GM18508 (cell line): ENCODE data around the gene MRPL24.
"Not testable (repeated sequence)": the region's sequence is repeated elsewhere in the genome, so short reads cannot be mapped to it uniquely, and the experiment has no call there.

Experiments used
- ATAC-seq: cut with Tn5 transposase; IDR thresholded peaks from one replicate; pipeline ENCODE4 v1.9.1; 2021; ENCODE audit warnings: moderate number of reproducible peaks; ENCODE audit not compliant: insufficient read depth, unreplicated experiment

Gene MRPL24

DNA sequence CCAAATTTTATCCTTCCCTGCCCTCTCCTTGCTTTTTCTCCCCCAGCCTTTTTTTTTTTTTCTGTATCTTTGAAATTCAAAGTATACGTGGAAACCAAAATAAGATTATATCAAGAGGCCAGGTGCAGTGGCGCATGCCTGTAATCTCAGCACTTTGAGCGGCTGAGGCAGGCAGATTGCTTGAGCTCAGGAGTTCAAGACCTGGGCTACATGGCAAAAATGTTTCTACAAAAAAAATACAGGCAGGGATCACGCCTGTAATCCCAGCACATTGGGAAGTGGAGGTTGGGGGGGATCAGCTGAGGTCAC lies 19.9 kb upstream of the MRPL24 start:
- no peak for ATAC-seq

DNA sequence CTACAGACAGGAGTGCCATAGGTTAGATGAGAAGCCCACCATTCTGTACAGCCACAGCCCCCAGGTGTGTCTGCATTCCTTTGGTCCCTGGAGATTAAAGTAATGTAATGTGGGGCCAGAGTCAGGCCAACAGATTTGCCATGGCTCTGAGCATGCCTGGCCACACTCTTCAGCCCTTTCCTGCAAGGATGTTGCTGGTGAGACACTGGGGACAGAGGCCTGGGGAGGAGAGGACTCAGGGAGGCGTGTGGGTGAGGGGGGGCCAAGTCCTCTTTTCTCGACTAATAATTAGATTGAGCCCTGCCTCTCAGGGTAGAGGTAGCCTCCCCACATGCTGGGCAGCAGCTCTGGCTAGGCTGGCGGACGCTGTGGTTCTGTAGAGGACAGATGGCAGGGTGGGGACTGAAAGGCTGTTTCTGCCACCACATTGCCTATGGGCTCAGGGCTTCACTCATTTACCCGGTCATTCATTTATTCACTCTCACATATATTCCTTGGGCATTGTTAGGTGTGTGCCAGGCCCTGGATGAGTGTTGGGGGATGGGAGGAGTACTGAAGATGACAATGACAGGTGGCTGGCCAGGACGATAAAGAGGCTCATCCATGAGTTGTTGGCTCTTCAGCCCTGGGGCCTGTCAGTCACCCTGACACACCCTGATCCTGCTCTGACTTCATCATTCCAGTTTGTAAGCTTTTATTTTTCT lies 19.4 kb upstream of the MRPL24 start:
- ATAC-seq, result no peak

GRCh38 chr1:156757572-156758253 lies 16.8 kb upstream of the MRPL24 start:
- not testable (repeated sequence) for ATAC-seq

GRCh38 chr1:156756355-156756754 lies 15.5 kb upstream of the MRPL24 start:
- ATAC-seq, result no peak

- no peak for ATAC-seq
Observed at GRCh38 chr1:156755527-156755950, 14.7 kb upstream of the MRPL24 start.

DNA sequence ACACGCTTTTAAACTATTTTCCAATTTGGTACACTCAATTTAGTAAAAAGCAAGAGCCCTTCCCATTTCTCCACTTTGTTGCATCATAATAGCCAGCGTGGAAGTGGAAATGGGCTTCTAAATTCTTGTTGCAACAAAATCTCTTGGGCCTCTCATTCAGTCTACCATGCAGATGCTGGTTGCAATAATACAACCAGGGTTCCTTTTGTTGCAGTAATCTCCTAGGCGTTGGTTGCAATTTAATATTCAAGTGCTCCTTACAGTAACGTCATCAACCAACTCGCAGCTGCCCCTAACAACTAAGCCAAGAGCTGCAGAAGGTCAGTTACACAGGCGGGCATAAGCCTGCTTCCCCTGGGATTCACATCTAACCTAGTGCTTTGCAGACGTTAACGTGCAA lies 13.3 kb upstream of the MRPL24 start:
- no peak for ATAC-seq

DNA sequence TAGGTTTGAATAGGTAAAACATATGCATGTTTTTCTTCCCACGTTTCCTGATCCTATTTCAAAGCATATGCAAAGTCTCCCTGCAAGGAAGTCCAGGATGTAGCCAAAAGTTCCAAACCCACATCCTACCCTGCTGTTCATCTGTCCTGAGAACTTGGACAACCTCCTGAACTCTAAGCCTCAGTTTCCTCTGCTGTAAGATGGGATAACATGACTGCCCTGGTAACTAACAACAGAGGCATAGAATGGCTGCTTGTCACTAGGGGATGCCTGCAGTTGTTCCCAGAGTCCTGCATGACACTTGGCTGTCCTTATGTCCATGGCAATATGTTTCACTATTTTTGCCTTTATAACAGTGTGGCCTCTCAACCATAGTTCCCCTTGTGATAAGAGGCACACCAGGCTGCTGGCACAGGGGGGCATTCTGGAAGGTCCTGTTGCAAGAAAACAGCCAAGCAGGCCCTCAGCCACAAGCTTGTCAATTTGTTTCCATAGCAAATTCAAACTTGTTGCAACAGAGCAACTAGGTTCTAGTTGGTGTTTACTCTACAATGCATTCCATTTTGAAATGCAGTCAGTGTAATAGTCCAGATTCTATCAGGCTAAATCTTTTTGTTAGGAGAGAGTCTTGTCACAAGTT lies 12.1 kb upstream of the MRPL24 start:
- no peak for ATAC-seq

GRCh38 chr1:156751757-156752481 lies 11.0 kb upstream of the MRPL24 start:
- ATAC-seq, result no peak

GRCh38 chr1:156751451-156751756 lies 10.5 kb upstream of the MRPL24 start, which contains the start of gene HDGF:
Gene HDGF (minus strand): TSS chr1:156751675. CDS start chr1:156751429, 246 bp downstream.
- ATAC-seq, result no peak

DNA sequence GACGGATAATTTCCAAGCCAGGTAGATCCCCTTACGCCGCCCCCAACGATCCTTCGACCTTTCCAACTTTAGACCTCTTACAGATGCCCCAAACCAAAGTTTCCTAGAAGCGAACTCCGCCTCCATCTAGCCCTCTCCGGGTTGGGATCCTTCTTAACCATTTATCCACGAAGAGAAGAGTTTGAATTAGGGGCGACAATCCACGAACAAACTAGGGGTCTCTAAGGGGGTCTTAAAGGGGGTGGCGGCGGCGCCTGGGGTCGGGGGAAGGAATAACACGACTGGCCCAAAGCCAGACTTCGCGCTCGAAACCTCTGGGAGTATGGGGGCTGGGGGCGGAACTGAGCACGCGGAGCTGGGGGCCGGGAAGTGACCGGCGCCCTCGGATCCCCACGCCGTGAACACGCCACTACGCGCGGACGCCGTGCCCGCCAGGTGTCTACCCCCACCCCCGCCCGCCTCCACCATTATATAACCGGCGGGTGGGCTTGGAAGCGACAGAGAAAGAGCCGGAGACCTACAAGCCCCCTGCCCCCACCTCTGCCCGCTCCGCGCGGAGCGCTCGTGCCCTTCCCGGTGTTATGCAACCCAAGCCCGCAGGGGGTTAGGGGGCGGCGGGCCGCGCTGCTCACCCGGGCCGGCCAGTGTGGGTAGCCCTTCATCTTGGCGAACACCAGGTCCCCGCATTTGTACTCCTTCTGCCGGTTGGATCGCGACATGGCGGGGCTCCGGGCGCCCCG lies 10.0 kb upstream of the MRPL24 start:
- no peak for ATAC-seq

GRCh38 chr1:156750191-156750672 lies 9.3 kb upstream of the MRPL24 start:
- ATAC-seq, result no peak

GRCh38 chr1:156749419-156750118 lies 8.7 kb upstream of the MRPL24 start:
- ATAC-seq, result no peak

DNA sequence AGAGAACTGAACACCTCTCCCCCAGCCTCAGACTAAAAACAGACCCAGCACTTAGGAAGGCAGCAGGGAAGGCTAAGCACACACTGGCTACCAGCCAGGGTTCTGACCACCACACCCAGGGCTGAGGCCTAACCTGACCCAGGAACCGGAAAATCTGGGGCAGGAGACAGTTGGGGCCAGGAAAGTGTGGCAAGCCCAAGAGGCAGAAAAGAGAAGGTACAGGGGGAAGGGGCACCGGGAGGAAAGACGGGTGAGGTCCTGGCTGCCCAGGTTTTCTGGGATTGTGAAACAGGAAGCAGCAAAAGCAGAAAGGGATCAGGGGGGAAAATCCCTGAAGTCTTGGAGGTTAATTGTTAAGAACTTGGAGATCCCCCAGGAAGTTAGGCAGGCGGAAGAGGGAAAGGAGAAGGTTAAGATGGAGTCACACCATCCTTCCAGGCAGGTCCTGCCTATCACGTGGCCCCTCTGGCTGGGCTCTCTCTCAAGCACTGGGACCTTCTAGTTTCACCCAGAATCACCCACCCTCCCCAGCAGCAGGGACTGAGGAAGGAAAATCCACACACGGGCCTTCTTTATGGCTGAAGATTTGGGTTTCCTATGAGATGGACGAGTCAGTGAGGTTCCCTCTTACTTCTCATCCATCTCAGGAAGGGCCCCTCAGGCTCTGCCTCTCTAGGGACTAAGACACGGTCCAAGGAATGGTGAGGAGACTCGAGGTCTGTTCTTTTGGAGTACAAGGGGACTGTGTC lies 8.0 kb upstream of the MRPL24 start:
- ATAC-seq, result no peak

DNA sequence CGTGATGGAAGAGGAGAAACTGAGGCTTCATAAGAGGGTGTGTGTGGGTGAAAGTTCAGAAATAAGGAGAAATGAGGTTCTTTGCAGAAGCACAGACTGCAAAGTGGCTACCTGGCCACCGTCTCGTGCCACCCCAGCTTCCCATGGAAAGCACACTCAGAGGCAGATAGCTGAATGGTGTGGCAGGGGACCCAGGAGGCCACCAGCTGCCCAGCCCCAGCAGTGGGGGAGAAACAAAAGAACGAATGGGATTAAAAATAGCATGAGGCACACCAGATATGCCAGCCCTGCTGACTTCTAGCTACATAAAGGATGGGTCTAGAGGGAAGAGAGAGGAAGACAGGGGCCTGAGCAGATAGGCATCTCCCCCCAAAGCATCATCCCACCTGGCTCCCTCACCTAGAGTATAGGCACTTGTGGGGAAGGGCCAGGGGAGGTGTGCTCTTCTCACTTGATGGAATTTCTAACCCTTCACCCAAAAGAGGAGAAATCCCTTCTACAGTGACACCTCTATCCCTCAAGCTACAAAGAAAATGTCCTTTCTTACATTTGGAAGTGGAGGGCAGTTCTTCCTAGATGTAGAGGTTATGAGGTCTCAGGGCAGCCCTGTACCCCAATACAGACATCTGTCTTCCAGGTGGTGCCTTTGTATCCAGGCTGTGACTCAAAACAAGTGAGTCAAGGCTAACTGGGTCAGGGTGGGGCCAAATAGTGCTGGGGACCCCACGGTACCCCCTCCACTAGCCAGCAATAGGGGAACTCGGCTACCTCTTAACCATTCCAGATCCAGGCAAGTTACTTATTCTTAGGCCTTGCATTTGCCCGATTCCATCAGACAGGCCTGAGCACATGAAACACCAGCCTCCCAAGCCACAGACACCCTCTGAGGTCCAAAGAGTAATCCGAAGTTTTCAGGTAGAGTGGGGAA lies 7.1 kb upstream of the MRPL24 start:
- no peak for ATAC-seq

GRCh38 chr1:156746728-156747631 lies 6.1 kb upstream of the MRPL24 start:
- no peak for ATAC-seq

DNA sequence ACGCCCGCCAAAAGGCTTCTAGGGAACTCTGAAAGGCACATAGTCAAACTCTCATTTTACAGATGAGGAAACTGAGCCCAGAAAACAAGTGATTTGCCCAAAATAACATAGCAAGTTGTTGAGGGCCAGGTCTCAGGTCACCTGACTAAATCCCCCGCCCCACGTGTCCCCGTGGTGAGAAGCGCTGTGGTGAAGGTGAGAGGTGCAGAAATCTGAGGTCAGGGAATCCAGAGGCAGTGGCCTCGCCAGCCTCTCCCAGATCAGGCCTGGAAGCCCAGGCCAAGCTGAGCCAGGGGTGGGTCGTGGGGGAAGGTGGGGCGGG lies 5.5 kb upstream of the MRPL24 start:
- no peak for ATAC-seq

DNA sequence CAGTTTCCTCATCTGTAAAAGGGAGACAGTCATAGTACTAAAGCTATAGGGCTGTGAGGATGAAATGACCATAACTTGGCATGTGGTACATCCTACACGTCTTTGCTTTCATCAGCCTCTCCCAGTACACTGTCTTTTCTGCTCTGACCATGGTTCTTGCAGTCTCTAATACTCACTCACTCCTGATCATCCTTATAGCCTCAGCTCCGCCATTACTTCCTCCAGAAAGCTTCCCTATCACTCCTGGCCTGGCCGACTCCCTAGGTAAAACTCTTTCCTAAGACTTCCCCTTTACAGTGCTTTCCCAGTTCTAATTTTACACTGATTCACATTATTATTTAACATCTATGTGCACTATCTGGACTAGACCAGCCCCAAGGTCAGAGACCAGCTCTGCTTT lies 5.0 kb upstream of the MRPL24 start:
- ATAC-seq, result no peak
